Activated CD4-positive, alpha-beta T cell treated with anti-CD3 and anti-CD28 coated beads, Interleukin-10, Interleukin-2, amounts not matched to agents 100 ng/mL and 50 ng/mL, durations not matched to agents 16 hours and 8 hours (primary cell): ENCODE results near the gene RNF10.
"Not testable (repeated sequence)": the region's sequence is repeated elsewhere in the genome, so short reads cannot be mapped to it uniquely, and the experiment has no call there.

Source experiments
- DNase-seq: peaks from one replicate; pipeline ENCODE4 v3.0.0-alpha.2; 2020

RNF10 gene

DNA sequence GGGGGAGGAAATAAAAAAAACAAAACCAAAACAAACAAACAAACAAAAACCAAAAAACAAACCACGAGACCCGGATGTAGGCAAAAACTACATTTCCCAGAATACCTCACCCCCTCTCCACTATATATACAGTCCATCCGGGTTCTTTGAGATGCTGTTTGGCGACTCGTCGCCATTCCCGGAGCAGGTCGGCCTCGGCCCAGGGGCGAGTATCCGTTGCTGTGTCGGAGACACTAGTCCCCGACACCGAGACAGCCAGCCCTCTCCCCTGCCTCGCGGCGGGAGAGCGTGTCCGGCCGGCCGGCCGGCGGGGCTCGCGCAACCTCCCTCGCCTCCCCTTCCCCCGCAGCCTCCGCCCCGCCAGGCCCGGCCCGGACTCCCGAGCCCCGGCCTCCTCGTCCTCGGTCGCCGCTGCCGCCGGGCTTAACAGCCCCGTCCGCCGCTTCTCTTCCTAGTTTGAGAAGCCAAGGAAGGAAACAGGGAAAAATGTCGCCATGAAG is at the start of gene RNF10:
Gene RNF10, plus strand, starts transcription at position 154 of the 500 bp plus-strand sequence. CDS start 456 bp downstream, outside the sequence.
- peak; percentile 93 for DNase-seq

DNA sequence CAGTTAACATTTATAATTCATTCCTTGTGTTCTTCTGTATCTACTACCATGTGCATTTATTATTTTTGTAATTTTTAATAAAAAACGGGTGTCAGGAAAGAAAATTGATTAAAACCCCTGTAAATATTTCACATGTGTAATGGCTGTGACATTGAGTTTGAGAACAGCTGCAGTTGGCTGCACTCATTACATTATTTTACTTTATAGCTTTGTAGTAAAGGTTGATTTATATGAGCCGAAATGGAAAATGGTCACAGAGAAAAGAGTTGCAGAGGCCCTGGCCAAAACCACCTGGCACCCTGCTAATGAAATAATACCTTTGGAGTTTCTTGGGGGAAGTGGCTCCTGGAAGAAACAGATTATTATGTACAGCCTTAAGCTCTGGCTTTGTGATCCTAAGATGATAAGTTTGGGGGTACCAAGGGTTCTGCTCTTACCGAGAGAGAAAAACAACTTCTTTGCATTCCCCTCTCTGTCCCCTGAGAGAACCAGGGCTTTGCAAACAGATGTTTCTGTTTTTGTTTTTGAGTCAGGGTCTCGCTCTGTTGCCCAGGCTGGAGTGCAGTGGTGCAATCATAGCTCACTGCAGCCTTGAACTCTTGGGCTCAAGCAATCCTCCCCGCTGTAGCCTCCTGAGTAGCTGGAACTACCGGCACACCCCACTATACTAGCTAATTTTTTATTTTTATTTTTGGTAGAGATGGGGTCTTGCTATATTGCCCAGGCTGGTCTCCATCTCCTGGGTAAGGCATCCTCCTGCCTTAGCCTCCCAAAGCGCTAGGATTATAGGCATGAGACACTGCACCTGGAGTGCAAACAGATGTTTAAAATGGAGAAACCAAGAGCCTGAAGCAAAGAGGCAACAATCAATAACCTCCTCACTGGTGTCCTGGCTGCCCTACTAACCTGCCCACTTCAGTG is 47.9 kb upstream of the RNF10 start:
- no peak for DNase-seq

DNA sequence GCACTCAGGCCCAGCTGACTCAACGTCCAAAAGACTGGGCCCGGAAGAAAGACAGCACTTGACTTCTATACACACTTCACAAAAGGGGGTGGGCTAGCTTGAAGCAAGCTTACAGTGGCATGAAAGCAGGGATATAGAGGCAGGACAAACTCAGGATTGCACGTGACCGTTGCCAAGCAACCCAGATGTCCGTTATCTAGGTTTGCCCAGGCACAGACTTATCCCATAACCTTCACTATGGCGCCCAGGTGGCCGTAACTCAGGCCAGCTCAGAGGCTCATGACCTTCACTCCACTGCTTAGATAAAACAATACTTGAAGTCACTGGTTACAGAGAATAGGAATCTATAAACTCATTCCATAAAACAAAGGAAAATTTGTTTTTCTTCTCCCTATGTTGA is 46.6 kb upstream of the RNF10 start:
- not testable (repeated sequence) for DNase-seq

DNA sequence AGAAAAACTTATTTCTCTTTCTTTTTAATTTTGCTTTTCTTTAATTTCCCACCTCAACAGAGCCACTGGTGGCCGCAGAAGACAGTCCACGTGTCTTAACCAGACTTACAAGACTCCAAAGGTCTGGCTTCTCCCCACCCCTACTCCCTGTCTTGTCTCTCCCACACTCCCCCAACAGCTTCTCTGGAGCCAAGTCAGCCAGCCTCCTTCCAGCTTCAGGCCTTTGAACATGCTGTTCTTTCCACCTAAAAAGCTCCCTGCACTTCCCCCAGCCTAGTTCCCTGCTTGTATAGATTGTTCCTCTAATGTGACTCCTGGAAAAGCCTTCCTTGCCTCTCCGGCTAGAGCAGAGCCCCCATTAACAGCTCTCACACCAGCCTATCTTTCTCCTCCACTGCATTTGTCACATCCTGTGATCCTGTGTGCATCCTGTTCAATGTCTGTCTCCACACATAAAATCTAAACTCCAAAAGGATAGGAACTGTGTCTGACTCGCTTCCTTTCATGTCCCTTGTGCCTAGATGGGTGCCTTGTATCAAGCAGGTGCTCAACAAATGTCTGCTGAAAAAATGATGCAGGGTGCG is 46.0 kb upstream of the RNF10 start:
- DNase-seq: no peak

DNA sequence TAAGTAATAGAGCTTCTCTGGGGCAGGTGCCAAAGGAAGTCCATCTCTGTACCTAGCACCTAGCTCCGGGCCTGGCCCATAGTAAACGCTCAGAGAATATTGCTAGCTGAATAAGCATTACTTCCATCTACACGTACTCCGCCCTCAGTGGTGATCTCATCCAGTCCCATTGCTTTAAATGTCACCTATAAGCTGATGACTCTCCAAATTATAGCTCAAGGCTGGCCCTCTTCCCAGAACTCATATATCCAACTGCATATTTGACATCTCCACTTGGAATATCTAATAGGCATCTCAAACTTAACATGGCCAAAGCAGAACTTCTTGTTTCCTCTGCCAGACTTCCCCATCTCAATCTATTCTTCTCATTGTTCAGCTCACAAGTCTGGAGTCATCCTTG is 45.1 kb upstream of the RNF10 start:
- DNase-seq: no peak

DNA sequence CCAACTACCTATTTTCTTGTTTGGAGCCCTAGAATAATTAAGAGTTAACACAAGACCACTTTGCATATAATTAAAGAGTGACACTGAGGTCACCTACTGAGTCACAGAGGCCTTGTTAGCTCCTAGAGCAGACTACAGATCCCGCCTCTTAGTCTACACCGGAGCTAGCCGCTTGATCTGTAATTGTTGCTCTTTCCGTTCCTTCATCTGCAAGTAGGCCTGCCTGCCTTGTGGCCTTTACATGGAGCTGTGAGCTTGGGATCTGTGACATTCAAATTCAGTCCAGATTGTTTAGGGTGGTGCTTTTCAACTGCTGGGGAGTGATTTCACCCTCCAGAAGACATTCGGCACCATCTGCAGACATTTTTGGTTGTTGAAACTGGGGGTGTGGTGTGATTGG is 43.8 kb upstream of the RNF10 start:
- DNase-seq: no peak

DNA sequence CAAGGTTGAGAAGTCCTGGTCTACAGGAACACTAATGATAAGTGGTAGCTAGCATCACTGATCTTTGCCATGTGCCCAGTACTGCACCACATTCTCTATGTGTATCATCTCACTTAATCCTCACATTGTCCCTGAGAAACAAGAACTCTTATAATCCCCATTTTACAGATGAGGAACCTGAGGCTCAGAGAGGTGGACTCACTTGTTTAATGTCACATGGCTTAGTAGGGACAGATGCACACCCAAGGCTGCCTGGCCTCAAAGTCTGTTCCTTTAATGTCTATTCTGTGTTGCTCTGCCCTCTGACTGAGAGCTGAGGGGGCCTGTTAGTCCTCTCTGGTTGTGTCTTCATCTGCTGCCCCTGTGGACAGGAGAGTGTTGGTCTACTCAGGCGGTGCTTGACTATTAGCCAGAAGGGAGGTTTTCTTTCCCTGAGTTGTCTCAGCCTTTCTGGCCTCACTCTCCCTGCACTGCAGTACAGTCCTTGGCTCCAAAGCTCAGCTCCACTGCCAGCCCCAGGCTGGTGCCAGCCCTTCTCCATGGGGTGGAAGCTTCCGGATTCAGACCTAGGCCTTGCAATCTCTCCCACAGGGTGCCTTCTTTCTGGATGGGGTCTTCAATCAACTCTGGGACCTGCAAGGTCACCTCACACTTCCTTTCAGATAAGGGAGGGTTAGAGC is 43.2 kb upstream of the RNF10 start:
- no peak for DNase-seq

DNA sequence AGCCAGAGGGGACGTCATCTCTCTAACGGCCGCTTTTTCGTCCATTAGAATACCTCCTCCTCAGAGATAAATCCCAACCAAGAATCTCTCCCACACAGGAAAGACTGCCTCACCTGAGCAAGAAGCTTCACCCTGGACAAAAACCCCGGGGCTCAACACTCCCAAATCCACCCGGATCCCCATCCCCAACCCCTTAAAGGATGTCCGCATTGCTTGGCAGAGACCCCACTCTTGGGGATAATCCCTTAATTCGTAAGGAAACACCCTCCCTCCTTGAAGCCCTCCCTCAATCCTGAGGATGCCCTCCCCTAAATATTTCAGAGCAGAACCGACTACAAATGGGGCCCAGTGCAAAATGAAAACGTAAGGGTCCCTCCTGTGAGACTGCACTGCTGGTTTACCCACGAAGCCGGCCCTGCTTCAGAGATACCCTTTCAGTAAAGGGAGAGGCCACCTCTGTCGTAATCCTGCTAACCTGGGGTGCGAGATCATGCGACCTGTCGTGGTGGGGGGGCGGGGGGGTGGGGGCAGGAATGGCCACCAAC is 38.9 kb upstream of the RNF10 start:
- DNase-seq: no peak

DNA sequence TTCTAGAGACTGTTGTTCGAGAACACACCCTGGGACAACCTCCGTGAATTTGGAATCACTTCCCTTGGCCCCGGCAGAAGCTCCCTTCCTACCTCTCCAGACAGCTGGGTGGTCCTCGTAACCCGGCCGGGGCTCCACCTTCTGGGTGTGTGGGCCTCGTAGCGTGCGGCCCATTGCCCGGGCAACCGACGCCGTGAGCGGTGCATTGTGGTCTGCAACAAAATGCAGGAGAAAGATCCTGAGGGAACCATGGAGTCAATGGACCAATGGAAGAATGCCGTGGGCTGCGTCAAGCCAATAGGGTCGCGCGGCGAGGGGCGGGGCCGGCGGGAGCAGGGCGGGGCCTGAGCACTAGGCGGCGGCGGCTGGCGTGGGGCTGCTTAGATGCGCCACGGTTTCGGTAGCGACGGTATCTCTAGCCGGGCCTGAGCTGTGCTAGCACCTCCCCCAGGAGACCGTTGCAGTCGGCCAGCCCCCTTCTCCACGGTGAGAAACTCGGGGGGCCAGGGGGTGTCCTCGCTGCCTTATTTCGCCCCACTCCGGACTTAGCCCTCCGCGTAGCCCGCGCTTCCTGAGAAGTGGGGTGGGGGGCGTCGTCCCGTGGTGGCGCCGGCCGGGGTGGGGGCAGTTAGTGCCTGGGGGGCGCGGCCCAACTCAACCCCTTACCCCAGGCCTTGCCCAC is 38.3 kb upstream of the RNF10 start, which contains the start of gene DYNLL1:
Gene DYNLL1, plus strand, starts transcription at position 383 of the 682 bp plus-strand sequence. CDS start 309 bp downstream, outside the sequence.
- peak; percentile 98 for DNase-seq

DNA sequence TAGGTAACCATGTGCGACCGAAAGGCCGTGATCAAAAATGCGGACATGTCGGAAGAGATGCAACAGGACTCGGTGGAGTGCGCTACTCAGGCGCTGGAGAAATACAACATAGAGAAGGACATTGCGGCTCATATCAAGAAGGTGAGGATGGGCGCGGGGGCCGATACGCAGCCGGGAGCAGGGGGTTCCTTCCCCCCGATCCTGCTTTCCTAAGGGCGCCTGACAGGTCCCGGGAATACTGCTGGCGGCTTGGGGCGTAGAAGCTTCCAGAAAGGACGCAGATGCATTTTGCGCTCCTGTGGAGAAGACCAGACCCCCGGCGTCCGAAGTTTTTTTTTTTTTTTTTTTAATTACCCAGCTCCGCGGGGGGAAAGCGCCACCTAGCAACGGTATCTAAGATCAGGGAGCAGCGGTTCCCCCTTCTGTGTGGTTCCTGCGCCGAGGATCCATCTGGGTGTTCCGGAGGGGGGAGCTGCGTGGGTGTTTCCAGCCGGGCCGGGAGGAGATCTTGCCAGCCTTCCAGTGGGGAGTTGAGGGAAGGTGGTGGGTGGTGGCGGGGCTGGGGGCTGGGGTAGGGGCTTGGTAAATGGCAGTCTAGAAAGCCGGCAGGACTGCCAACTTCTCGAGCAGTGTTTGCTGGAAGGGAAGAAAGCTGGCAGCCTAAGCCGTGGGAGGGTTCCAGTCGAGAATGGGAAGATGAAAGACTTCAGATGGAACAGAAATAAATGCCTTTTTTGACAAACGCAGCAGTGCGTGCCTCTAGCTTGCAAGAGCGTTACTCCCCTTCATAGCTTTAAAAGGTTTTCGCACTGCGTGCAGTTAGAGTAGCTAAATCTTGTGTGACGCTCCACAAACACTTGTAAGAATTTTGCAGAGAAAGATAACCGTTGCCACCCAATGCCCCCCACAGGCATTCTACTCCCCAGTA is 37.5 kb upstream of the RNF10 start:
- peak; percentile 49 for DNase-seq

DNA sequence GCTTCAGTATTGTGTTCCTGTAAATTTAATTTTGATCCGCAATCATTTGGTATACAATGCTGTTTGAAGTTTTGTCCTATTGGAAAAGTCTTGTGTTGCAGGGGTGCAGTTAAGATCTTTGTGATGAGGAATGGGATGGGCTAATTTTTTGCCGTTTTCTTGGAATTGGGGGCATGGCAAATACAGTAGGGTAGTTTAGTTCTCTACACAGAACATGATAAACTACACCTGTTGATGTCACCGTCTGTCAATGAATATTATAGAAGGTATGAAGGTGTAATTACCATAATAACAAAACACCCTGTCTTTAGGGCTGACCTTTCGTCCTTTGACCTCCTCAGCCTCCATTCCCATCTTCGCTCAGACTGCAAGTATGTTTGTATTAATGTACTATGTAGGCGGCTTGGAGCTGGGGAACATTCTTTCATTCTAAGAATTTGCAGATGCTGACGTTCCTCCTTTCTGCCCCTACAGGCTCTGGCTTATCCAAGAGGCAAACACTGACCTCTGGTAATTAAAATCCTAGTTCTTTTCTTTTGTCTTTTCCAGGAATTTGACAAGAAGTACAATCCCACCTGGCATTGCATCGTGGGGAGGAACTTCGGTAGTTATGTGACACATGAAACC is 36.5 kb upstream of the RNF10 start:
- DNase-seq: no peak

DNA sequence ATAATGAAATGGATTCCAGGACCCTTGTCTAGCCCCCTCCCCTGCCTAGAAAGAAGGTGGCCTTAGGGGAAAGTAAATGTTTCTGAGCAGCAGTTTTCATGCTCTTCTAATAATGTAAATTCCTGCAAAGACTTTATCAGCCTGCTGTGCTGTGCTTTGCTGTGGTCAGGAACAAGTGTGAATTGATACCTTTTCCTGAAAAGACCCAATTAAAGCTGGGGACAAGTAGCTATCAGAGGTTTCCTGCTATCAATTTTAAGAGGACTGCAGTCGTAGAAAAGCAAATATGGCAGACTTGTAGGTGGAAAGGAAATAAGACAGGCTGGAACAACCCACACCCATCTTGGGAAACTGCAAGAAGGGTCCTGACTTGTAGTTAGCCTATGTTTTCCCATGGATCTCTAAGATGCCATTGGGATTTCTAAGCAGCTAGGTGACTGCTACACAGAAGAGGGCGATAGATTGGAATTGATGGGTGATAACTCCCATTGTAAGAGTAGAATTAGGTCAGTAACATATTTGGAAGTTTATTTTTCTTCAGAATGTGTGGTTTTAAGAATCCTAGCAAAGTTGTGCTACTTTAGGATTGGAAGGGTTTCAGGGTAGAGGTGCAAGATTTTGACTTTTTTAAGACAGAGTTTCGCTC is 35.2 kb upstream of the RNF10 start:
- no peak for DNase-seq

DNA sequence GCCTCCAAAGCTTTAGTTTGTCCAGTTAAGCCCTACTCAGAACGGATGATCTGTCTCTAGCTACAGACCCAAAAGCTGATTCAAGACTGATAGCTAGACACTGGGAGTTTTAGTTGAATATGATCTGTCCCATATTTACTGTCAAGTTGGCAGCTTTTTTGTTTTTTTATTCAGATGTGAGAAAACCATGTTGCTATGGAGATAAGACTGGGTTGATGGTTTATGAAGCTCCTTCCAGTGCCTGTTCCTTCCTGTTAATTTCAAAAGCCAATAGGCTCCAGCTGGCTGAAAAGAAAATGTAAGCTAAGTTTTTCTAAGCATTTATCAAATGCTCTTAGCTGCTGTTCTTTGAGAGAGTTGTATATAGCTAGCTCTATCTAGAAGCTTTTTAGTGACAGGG is 33.6 kb upstream of the RNF10 start:
- DNase-seq: no peak

DNA sequence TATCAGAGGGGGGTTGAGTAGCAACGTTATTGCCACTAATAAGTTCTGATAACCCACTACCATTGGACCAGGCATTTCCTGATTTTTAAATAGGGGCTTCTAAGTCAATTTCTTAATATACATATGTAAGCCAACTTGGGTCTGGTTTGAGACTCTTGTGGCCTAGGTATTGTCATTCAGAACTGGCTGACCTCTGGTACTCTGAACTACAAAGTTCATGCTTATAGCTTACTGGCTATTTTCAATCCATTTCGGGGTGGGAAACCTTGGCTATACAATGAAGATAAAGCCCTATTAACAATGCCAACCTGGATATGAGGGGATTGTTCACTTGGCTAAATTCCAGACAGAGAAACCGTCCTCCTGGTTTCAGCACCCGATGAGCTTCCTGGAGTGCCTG is 29.6 kb upstream of the RNF10 start:
- DNase-seq: no peak

DNA sequence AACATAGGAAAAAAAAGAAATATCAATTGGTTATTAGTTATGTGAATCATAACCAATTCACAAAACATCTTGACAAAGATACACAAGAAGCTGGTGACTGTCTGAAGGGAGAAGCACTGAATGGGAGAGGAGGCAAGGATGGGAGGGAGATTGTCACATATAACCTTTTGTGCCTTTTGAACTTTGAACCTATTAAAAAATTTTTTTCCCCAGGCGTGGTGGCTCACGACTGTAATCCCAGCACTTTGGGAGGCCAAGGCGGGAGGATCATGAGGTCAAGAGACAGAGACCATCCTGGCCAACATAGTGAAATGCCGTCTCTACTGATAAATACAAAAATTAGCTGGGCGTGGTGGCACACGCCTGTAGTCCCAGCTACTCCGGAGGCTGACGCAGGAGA is 25.6 kb upstream of the RNF10 start:
- no peak for DNase-seq

DNA sequence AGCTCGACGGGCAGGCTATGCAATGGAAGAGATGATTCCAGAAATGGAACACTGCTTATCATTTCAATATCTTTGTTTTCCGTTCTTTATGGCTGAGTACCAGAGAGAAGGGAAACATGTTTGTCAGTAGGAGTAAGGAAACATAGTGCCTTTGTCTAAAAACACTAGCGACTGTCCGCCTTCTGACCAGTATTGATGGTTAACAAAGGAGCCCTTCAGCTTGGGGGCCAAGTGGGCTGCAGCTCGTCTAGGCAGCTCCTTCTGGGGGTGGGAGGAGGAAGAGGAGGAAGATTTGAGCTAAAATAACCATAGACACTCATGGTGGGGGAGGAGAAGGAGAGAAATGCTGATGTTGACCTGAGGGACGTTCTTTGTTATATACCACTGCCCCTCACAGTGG is 20.2 kb upstream of the RNF10 start:
- DNase-seq: no peak

DNA sequence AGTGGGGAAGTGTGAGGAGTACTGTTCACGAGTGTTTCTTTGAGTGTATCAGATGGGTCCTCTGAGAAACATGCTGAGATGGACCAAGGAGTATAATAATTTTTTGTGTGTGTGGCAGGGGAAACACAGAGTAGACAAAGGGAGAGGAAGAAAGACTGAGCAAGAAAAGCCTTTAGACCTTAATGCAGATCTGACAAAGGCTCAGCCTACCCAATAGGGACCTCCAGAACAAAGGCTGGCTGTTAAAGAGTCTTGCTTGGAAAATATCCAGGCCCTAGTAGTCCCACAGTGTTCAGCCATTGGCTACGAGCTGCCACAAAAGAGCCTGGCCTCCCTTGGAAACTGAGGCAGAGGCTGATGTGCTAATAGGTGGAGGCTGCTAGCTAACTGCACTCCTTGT is 18.7 kb upstream of the RNF10 start:
- no peak for DNase-seq

DNA sequence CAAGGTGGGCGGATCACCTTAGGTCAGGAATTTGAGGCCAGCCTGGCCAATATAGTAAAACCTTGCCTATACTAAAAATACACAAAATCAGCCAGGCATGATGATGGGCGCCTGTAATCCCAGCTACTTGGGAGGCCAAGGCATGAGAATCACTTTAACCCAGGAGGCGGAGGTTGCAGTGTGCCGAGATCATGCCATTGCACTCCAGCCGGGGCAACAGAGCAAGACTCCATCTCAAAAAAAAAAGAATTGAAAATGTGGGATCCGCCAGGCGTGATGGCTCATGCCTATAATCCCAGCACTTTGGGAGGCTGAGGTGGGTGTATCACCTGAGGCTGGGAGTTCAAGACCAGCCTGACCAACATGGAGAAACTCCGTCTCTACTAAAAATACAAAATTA is 14.8 kb upstream of the RNF10 start:
- DNase-seq: not testable (repeated sequence)

DNA sequence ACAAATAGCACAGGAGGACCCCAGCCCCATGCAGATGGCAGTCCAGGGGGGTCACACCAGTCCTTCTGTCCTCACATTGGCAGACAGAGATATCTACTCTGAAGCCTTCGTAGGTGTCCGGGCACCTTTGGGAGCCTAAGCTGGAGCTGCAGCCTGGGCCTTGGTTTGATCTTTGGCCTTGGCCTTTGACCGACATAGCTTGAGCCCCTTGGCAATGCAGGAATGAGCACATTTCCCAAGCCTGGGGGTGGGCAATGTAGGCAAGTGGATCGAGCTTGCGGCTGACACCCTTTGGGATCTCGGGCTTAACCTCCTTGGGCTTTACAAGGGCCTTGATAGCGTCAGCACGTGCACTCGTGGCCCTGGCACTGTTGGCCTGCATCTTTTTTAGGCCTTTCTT is 11.6 kb upstream of the RNF10 start:
- DNase-seq: no peak

DNA sequence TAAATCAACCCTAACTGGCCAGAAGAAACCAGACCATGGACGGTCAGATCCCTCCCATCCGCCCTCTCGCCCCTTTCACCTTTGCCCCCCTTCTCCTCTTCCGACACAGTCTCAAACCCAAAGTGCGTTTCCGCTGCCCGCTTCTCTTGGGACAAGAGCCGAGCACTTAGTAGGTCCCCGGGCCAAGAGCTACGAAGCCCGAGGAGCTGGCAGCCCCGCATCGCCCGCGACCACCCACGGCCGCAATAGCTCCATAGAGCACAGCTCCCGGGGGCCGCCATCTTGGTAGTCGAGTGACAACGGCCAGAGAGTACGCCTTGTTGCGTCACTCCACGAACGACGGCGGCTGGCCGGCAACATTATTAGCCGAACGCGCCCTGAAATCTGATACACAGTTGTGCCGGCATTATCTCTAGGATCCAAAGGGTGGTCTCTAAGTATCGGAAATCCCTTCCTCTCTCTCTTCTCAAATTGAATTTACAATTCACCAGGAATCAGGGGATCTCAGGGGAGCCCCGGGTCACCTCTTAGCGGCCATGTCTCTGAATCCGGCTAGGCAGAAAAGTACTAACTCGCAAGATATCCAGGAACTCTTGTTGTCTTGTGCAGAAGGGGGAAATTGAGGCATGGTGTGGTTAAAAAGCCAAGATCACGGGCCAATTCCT is 5.2 kb upstream of the RNF10 start, which contains the start of gene COQ5:
Gene COQ5, minus strand, starts transcription at position 298 of the 665 bp plus-strand sequence. Its CDS starts 17 bp downstream, at position 281.
- peak; percentile 90 for DNase-seq
